ENCODE measurements around the gene RPL5. TPM values are rescaled to one million over a fixed set of nuclear protein-coding genes. Genes with fewer than 3 reads are reported as not detected.

Gene RPL5
- total RNA-seq, 1 experiment from 2014 or later, result 1,480 TPM

DNA sequence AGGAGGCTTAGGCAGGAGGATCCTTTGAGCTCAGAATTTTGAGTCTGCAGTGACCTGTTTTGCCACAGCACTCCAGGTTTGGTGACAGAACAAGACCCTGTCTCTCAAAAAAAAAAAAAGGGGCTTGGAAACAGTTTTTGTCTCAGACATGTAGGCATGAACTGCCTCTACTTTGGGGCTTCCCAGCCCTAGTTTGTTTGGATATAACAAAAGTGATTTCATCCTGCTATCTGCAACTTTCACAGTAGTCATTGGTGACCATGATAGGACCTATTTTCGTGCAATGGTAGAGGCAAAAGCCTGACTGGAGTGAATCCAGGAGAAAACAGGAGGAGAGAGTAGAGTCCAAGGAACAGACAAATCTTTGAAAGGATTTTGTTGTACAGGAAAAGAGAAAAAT, 26.6 kb upstream of the RPL5 start:
- ChIA-PET RAD21 (ENCODE audit: low non-redundant PET in 1 of 2, low total read pairs in 2 of 2, uncharacterized antibody in 2 of 2, unreplicated experiment in 2 of 2) (no interaction called here), POLR2A (interaction anchor here (0.6 to 1.2 kb wide), 4 partner anchors 11 to 22 kb away, joined by 3 read pairs; no protein-coding TSS in a partner anchor), CTCF (interaction anchor here (1.0 to 1.6 kb wide), 4 partner anchors 14 to 189 kb away, joined by 3 to 6 read pairs (median 4); no protein-coding TSS in a partner anchor)
- Histone ChIP-seq H3K27me3 (ENCODE audit: insufficient read depth, low read length) (no peaks in the 10 kb centered on the region), H3K9me3 (ENCODE audit: control insufficient read depth in 1 of 2, insufficient read depth in 1 of 2, low read depth in 1 of 2, low read length in 2 of 2) (no peaks in the 10 kb centered on the region), H3K4me1 (ENCODE audit: control insufficient read depth in 1 of 2, insufficient read depth in 2 of 2, low read length in 2 of 2) (peaks cover 6 to 16% of the 10 kb centered on the region in 2 experiments), H3K36me3 (ENCODE audit: control insufficient read depth in 1 of 2, insufficient read depth in 2 of 2, low read length in 2 of 2) (no peaks in the 10 kb centered on the region), H3K27ac (ENCODE audit: low read depth, low read length) (peak overlapping the region; percentile 36; the same call in 1 of the 2 replicates), H3K79me2 (ENCODE audit: insufficient read depth, low read length) (no peaks in the 10 kb centered on the region), H2AFZ (ENCODE audit: low read depth, low read length, poor library complexity, severe bottlenecking) (peak overlapping the region; percentile 94), H3K9me2 (ENCODE audit: insufficient read depth) (no peaks in the 10 kb centered on the region), H4K20me1 (ENCODE audit: insufficient read depth) (no peaks in the 10 kb centered on the region), H3K4me2 (ENCODE audit: low read length) (peak overlapping the region; percentile 50), H3K9ac (ENCODE audit: low read length) (0 out of 2 replicates have a peak overlapping the region, but pooled peaks have one; percentile 23), H3K4me3 (replicated peaks in 1 of 2; ENCODE audit: low read depth in 1 of 2, low read length in 2 of 2) (peak overlapping the region in 1 of 2 experiments; percentile 5; a peak in 1 of 4 replicates)
- DNase-seq (ENCODE audit: low read depth, low spot score), result no peak
- intact Hi-C loops (cut with micrococcal nuclease), result no loop called here
- no peak for TF ChIP-seq ELF1 (IDR thresholded peaks at IDR 0.05; ENCODE audit: borderline replicate concordance, low read depth)
- ATAC-seq, result no peak; the same call in 1 of the 2 replicates
- no TSS peak for BruUV-seq (replicated peaks)

DNA sequence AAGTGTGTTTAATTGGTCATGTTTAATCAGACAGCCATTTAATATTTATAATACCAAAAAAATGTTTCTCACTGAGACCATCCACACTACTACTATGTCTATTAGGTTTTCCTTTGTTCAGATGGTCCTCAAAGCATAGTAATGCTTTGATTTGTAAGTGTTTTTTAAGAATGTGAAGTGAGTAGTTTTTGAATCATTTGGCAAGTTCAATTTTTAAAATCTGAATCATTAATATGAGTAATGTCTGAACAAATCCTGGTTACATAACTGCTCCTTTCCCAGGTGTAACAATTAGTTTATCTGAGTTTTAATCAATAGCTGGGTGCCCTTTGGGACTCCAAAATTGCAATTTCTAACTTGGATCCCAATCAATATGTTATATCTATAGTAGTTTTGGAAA, 23.5 kb upstream of the RPL5 start:
- Histone ChIP-seq H3K4me1 (ENCODE audit: control insufficient read depth in 1 of 2, insufficient read depth in 2 of 2, low read length in 2 of 2) (peaks cover 6 to 16% of the 10 kb centered on the region in 2 experiments), H2AFZ (ENCODE audit: low read depth, low read length, poor library complexity, severe bottlenecking) (peak overlapping the region; percentile 22), H3K9ac (ENCODE audit: low read length) (no peak overlapping the region), H3K9me3 (ENCODE audit: control insufficient read depth in 1 of 2, insufficient read depth in 1 of 2, low read depth in 1 of 2, low read length in 2 of 2) (no peaks in the 10 kb centered on the region), H3K4me3 (replicated peaks in 1 of 2; ENCODE audit: low read depth in 1 of 2, low read length in 2 of 2) (no peak overlapping the region), H3K9me2 (ENCODE audit: insufficient read depth) (no peaks in the 10 kb centered on the region), H3K4me2 (ENCODE audit: low read length) (no peak overlapping the region), H3K79me2 (ENCODE audit: insufficient read depth, low read length) (no peaks in the 10 kb centered on the region), H3K27me3 (ENCODE audit: insufficient read depth, low read length) (no peaks in the 10 kb centered on the region), H3K36me3 (ENCODE audit: control insufficient read depth in 1 of 2, insufficient read depth in 2 of 2, low read length in 2 of 2) (no peaks in the 10 kb centered on the region), H4K20me1 (ENCODE audit: insufficient read depth) (no peaks in the 10 kb centered on the region), H3K27ac (ENCODE audit: low read depth, low read length) (no peak overlapping the region)
- RAD21 ChIA-PET (ENCODE audit: low non-redundant PET in 1 of 2, low total read pairs in 2 of 2, uncharacterized antibody in 2 of 2, unreplicated experiment in 2 of 2), result no interaction called here
- POLR2A ChIA-PET, result no interaction called here
- no TSS peak for BruUV-seq (replicated peaks)
- ATAC-seq (no peak), DNase-seq (ENCODE audit: low read depth, low spot score) (no peak)
- CTCF ChIA-PET, result no interaction called here
- intact Hi-C loops (cut with micrococcal nuclease), result no loop called here
- TF ChIP-seq ATF3 (IDR thresholded peaks at IDR 0.05) (no peak), YY1 (IDR thresholded peaks at IDR 0.05; ENCODE audit: extremely low read depth, insufficient replicate concordance, low read depth, low read length) (no peak), POLR2A (IDR thresholded peaks at IDR 0.05; ENCODE audit: borderline replicate concordance, extremely low read depth, insufficient read depth, insufficient read length) (no peak), TCF7L2 (IDR thresholded peaks at IDR 0.05; ENCODE audit: borderline replicate concordance, extremely low read depth, insufficient read depth, insufficient read length) (no peak), SP1 (IDR thresholded peaks at IDR 0.05; ENCODE audit: low read depth) (no peak)

Data from HCT116 (cell line).